Mesodermal cell (in vitro differentiated cells): Measurements from ENCODE around the gene GIMAP8.

ENCODE experiments used
- H3K27ac ChIP-seq: 2 replicates; pipeline ENCODE4 v1.7.0; 2013; ENCODE audit warnings: mild to moderate bottlenecking, low read depth, low read length, moderate library complexity; ENCODE audit not compliant: severe bottlenecking
- H3K36me3 ChIP-seq: 2 replicates; pipeline ENCODE4 v1.7.1; 2013; ENCODE audit warnings: mild to moderate bottlenecking, low read length, moderate library complexity; ENCODE audit not compliant: control insufficient read depth, insufficient read depth
- H3K4me1 ChIP-seq: one replicate; pipeline ENCODE4 v1.7.1; 2013; ENCODE audit warnings: mild to moderate bottlenecking, low read length; ENCODE audit not compliant: insufficient read depth, control insufficient read depth, poor library complexity, severe bottlenecking
- H3K4me3 ChIP-seq: 2 replicates; pipeline ENCODE4 v1.7.0; 2013; ENCODE audit warnings: low read length, control low read depth, mild to moderate bottlenecking; ENCODE audit not compliant: insufficient read depth, poor library complexity, severe bottlenecking; ENCODE audit errors: extremely low read depth
- H3K9me3 ChIP-seq: 2 replicates; pipeline ENCODE4 v1.7.1; 2013; ENCODE audit warnings: mild to moderate bottlenecking, low read length, moderate library complexity; ENCODE audit not compliant: control insufficient read depth
- whole genome bisulfite sequencing, 2 experiments: methylation state at CpG; one replicate each; pipeline ENCODE4 v1.1.5; 2013; ENCODE audit warnings: missing lambda C conversion rate in 2 of 2; ENCODE audit not compliant: insufficient coverage in 2 of 2; 5-methylcytosine and 5-hydroxymethylcytosine counted together

GIMAP8 gene

DNA sequence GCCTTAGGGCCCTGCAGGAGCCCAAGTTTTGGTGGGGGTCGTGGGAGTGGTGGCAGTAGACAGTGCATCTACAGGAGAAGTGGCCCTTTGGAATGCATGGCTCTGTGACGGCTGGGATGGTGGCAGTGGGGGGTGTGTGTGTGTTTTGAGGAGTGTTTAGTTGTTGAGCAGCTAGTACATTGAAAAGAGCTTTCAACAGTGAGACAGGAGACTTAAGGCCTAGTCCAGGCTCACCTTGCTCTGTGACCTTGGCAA, 44.2 kb upstream of the GIMAP8 start:
- Histone ChIP-seq H3K36me3 (peaks cover 6% of the 10 kb centered on the region), H3K4me3 (peak overlapping the region; percentile 55), H3K4me1 (peaks cover 23% of the 10 kb centered on the region), H3K27ac (no peak overlapping the region), H3K9me3 (no peaks in the 10 kb centered on the region)
- 41 to 50% methylated on average over 1 to 2 of the region's 2 CpGs for WGBS, 2 experiments

GRCh38 chr7:150406567-150407421, 43.6 kb upstream of the GIMAP8 start:
- no peak overlapping the region for H3K27ac ChIP-seq
- H3K36me3 ChIP-seq, result peaks cover 6% of the 10 kb centered on the region
- no peaks in the 10 kb centered on the region for H3K9me3 ChIP-seq
- peaks cover 17% of the 10 kb centered on the region for H3K4me1 ChIP-seq
- 71 to 80% methylated on average over 7 to 8 of the region's 10 CpGs for WGBS, 2 experiments
- no peak overlapping the region for H3K4me3 ChIP-seq

GRCh38 chr7:150407588-150408392, 42.6 kb upstream of the GIMAP8 start:
- Histone ChIP-seq H3K9me3 (no peaks in the 10 kb centered on the region), H3K4me1 (peaks cover 15% of the 10 kb centered on the region), H3K27ac (no peak overlapping the region), H3K36me3 (peaks cover 6% of the 10 kb centered on the region), H3K4me3 (no peak overlapping the region)
- 95 to 97% methylated on average over 83 to 90 of the region's 91 CpGs for WGBS, 2 experiments

DNA sequence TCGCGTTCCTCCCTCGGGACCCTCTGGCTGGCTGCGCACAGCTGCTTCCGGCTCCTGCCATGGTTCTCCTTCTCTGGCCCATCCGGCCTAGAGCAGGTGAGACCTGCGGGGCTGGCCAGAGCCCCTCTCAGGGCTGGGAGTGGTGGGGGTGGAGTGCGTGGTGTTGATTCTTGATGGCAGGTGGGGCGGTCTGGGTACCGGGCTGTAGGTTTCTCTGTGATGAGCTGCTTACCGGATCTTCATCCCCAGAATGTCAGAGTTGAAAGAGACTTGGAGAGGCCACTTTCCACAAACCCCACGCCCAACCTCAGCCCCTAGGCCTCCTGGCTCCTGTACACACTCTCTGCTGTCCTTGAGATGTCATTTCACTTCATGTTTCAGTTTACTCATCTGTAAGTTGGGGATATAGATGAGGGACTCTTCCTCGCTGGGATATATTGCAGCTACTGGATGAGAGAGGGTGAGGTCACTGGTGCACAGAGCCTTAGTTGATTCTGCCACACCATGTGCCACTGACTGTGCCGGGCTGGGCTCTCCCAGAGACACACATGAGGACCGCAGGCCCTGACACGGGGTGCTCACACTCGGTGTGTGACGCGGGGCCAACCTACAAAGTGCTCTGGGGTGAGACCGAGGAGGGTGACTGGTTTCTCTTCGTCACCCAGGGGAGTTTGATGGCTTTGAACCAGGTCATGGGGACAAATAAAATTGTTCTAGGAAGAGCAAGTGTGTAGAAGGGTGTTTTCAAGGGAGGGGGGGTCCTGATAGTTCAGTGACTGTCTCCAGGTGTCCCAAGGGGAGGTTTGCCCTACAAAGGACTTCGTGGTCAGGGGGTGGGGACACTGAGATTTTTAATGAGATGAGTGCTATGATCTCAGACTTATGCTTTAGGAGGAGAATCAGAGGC, 41.8 kb upstream of the GIMAP8 start:
- peaks cover 9% of the 10 kb centered on the region for H3K4me1 ChIP-seq
- no peak overlapping the region for H3K27ac ChIP-seq
- peaks cover 6% of the 10 kb centered on the region for H3K36me3 ChIP-seq
- WGBS, 2 experiments, result 95 to 96% methylated on average over 14 to 18 of the region's 22 CpGs
- no peak overlapping the region for H3K4me3 ChIP-seq
- no peaks in the 10 kb centered on the region for H3K9me3 ChIP-seq

DNA sequence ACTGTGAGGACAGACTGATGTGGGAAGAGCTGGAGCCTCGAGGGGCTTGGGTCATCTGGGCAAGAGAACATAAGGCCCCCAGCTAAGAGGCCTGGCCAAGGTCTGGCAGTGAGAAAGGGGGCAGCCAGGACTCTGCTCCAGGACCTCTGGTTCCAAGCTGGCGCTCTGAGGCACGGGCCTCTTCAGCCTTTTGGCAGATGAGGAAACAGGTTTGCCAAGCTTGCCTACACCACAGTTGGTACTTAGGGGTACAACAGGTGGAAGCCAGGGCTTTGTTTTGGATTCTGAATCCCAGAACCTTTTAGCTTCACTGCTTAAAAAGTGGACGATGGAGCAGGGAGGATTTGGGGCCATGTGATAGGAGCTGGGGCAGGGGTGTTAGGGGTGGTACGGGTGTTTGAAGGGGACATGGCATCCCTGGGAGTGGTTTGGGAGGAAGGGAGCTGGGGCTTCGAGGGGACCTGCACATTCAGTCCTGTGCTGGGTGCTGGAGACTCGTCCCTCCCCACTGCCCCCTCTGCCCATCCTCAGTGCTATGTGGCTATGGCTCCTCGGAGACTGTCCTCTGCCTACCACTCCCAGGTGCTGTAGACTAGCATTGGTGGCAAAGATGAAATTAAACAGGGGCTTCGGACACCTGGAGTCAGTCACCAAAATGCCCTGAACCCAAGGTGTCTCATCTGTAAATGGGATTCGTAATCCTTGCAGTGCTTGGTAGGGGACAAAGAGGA, 41.0 kb upstream of the GIMAP8 start:
- Histone ChIP-seq H3K9me3 (no peaks in the 10 kb centered on the region), H3K27ac (no peak overlapping the region), H3K4me1 (peaks cover under 1% of the 10 kb centered on the region), H3K4me3 (no peak overlapping the region), H3K36me3 (peaks cover 6% of the 10 kb centered on the region)
- 89 to 92% methylated on average over 9 of the region's 10 CpGs for WGBS, 2 experiments

GRCh38 chr7:150410131-150410530, 40.3 kb upstream of the GIMAP8 start:
- H3K36me3 ChIP-seq, result peaks cover 6% of the 10 kb centered on the region
- 93 to 97% methylated on average over 7 of the region's 7 CpGs for WGBS, 2 experiments
- no peak overlapping the region for H3K27ac ChIP-seq

GRCh38 chr7:150410680-150411346, 39.6 kb upstream of the GIMAP8 start:
- WGBS, 2 experiments, result 87 to 90% methylated on average over 8 to 10 of the region's 10 CpGs
- Histone ChIP-seq H3K9me3 (no peaks in the 10 kb centered on the region), H3K4me3 (no peak overlapping the region), H3K36me3 (peaks cover 6% of the 10 kb centered on the region), H3K4me1 (no peaks in the 10 kb centered on the region), H3K27ac (peak overlapping the region; percentile 45)

More at GRCh38 chr7:150410131-150410530, 40.3 kb upstream of the GIMAP8 start:
- H3K9me3 ChIP-seq, result no peaks in the 10 kb centered on the region
- H3K4me1 ChIP-seq, result no peaks in the 10 kb centered on the region
- H3K4me3 ChIP-seq, result no peak overlapping the region

DNA sequence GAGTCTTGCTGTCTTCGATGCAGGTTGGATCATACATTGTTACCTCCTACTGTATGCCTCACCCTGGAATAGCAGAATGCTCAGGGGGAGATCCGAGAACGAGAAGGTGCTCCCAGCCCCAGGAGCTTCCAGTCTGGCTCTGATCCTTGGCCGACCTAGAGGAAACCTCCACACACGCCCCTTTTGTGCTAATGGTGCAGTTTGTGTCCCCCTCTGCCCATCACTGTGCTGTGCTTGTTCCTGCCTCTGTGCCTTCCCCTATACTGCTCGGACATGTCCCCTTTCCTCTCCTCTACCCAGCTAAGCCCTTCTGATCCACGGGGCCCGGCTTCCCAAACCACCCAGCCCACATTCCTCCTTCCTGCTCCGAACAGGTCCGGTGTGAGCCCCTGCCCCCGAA, 38.8 kb upstream of the GIMAP8 start:
- WGBS, 2 experiments, result 84 to 91% methylated on average over 9 to 10 of the region's 11 CpGs
- Histone ChIP-seq H3K36me3 (peaks cover 6% of the 10 kb centered on the region), H3K4me1 (no peaks in the 10 kb centered on the region), H3K4me3 (no peak overlapping the region), H3K27ac (no peak overlapping the region), H3K9me3 (no peaks in the 10 kb centered on the region)

GRCh38 chr7:150412016-150412415, 38.4 kb upstream of the GIMAP8 start:
- Histone ChIP-seq H3K9me3 (no peaks in the 10 kb centered on the region), H3K4me3 (no peak overlapping the region), H3K4me1 (no peaks in the 10 kb centered on the region), H3K27ac (no peak overlapping the region), H3K36me3 (peaks cover 6% of the 10 kb centered on the region)
- 91 to 96% methylated on average over 9 to 11 of the region's 11 CpGs for WGBS, 2 experiments
